ENCODE data around the gene CDH12. TPM values are rescaled to one million over a fixed set of nuclear protein-coding genes. Genes with fewer than 3 reads are reported as not detected.

Gene CDH12
- polyA plus RNA-seq, 2 donors = 0.01 TPM; not detected in 1

GRCh38 chr5:22728610-22729009 is 124.5 kb downstream of the CDH12 start:
- Histone ChIP-seq H3K27ac (ENCODE audit: low read depth in 2 of 2, low read length in 1 of 2) (no peak overlapping the region), H3K27me3 (ENCODE audit: control insufficient read depth in 1 of 2, insufficient read depth in 2 of 2, low read length in 2 of 2) (no peaks in the 10 kb centered on the region), H3K9me3 (ENCODE audit: control insufficient read depth in 2 of 2, insufficient read depth in 1 of 2, low read depth in 1 of 2, low read length in 1 of 2) (no peaks in the 10 kb centered on the region), H3K36me3 (ENCODE audit: control insufficient read depth in 2 of 2, insufficient read depth in 2 of 2, low read length in 1 of 2) (no peaks in the 10 kb centered on the region), H3K4me3 (ENCODE audit: low read depth in 1 of 2, low read length in 2 of 2) (no peak overlapping the region), H3K4me1 (ENCODE audit: control insufficient read depth in 2 of 2, insufficient read depth in 2 of 2, low read length in 1 of 2) (no peaks in the 10 kb centered on the region)
- 57 to 62% methylated on average over 4 of the region's 4 CpGs for WGBS, 2 donors

- Histone ChIP-seq H3K36me3 (ENCODE audit: control insufficient read depth in 2 of 2, insufficient read depth in 2 of 2, low read length in 1 of 2) (no peaks in the 10 kb centered on the region), H3K4me1 (ENCODE audit: control insufficient read depth in 2 of 2, insufficient read depth in 2 of 2, low read length in 1 of 2) (no peaks in the 10 kb centered on the region), H3K4me3 (ENCODE audit: low read depth in 1 of 2, low read length in 2 of 2) (no peak overlapping the region), H3K27me3 (ENCODE audit: control insufficient read depth in 1 of 2, insufficient read depth in 2 of 2, low read length in 2 of 2) (no peaks in the 10 kb centered on the region), H3K9me3 (ENCODE audit: control insufficient read depth in 2 of 2, insufficient read depth in 1 of 2, low read depth in 1 of 2, low read length in 1 of 2) (peaks cover 0 to 3% of the 10 kb centered on the region in 2 donors), H3K27ac (ENCODE audit: low read depth in 2 of 2, low read length in 1 of 2) (no peak overlapping the region)
- 92 to 93% methylated on average over 1 of the region's 1 CpG for WGBS, 2 donors
These were observed 130.7 kb downstream of the CDH12 start for GRCh38 chr5:22722491-22722890.

GRCh38 chr5:22722056-22722455 is 131.1 kb downstream of the CDH12 start:
- Histone ChIP-seq H3K36me3 (ENCODE audit: control insufficient read depth in 2 of 2, insufficient read depth in 2 of 2, low read length in 1 of 2) (no peaks in the 10 kb centered on the region), H3K4me3 (ENCODE audit: low read depth in 1 of 2, low read length in 2 of 2) (no peak overlapping the region), H3K4me1 (ENCODE audit: control insufficient read depth in 2 of 2, insufficient read depth in 2 of 2, low read length in 1 of 2) (no peaks in the 10 kb centered on the region), H3K27me3 (ENCODE audit: control insufficient read depth in 1 of 2, insufficient read depth in 2 of 2, low read length in 2 of 2) (no peaks in the 10 kb centered on the region), H3K9me3 (ENCODE audit: control insufficient read depth in 2 of 2, insufficient read depth in 1 of 2, low read depth in 1 of 2, low read length in 1 of 2) (peaks cover 0 to 3% of the 10 kb centered on the region in 2 donors), H3K27ac (ENCODE audit: low read depth in 2 of 2, low read length in 1 of 2) (no peak overlapping the region)
- 50% methylated on average over 1 of the region's 1 CpG for WGBS, 2 donors

- no peaks in the 10 kb centered on the region for H3K4me1 ChIP-seq (ENCODE audit: control insufficient read depth in 2 of 2, insufficient read depth in 2 of 2, low read length in 1 of 2)
- H3K4me3 ChIP-seq (ENCODE audit: low read depth in 1 of 2, low read length in 2 of 2) = no peak overlapping the region
- no peaks in the 10 kb centered on the region for H3K27me3 ChIP-seq (ENCODE audit: control insufficient read depth in 1 of 2, insufficient read depth in 2 of 2, low read length in 2 of 2)
- no peak overlapping the region for H3K27ac ChIP-seq (ENCODE audit: low read depth in 2 of 2, low read length in 1 of 2)
- H3K9me3 ChIP-seq (ENCODE audit: control insufficient read depth in 2 of 2, insufficient read depth in 1 of 2, low read depth in 1 of 2, low read length in 1 of 2) = peaks cover 0 to 3% of the 10 kb centered on the region in 2 donors
- H3K36me3 ChIP-seq (ENCODE audit: control insufficient read depth in 2 of 2, insufficient read depth in 2 of 2, low read length in 1 of 2) = no peaks in the 10 kb centered on the region
- WGBS, 2 donors = 78 to 84% methylated on average over 3 of the region's 3 CpGs
These were observed 133.3 kb downstream of the CDH12 start for GRCh38 chr5:22719842-22720241.

GRCh38 chr5:22710660-22711059 is 142.5 kb downstream of the CDH12 start:
- H3K9me3 ChIP-seq (ENCODE audit: control insufficient read depth in 2 of 2, insufficient read depth in 1 of 2, low read depth in 1 of 2, low read length in 1 of 2) = peaks cover 0 to 2% of the 10 kb centered on the region in 2 donors
- H3K27ac ChIP-seq (ENCODE audit: low read depth in 2 of 2, low read length in 1 of 2) = no peak overlapping the region
- H3K4me1 ChIP-seq (ENCODE audit: control insufficient read depth in 2 of 2, insufficient read depth in 2 of 2, low read length in 1 of 2) = no peaks in the 10 kb centered on the region
- no peaks in the 10 kb centered on the region for H3K27me3 ChIP-seq (ENCODE audit: control insufficient read depth in 1 of 2, insufficient read depth in 2 of 2, low read length in 2 of 2)
- H3K36me3 ChIP-seq (ENCODE audit: control insufficient read depth in 2 of 2, insufficient read depth in 2 of 2, low read length in 1 of 2) = no peaks in the 10 kb centered on the region
- no peak overlapping the region for H3K4me3 ChIP-seq (ENCODE audit: low read depth in 1 of 2, low read length in 2 of 2)
- whole genome bisulfite sequencing, 2 donors = 78 to 82% methylated on average over 2 of the region's 2 CpGs

- H3K4me1 ChIP-seq (ENCODE audit: control insufficient read depth in 2 of 2, insufficient read depth in 2 of 2, low read length in 1 of 2) = no peaks in the 10 kb centered on the region
- H3K9me3 ChIP-seq (ENCODE audit: control insufficient read depth in 2 of 2, insufficient read depth in 1 of 2, low read depth in 1 of 2, low read length in 1 of 2) = peaks cover 0 to 2% of the 10 kb centered on the region in 2 donors
- no peaks in the 10 kb centered on the region for H3K27me3 ChIP-seq (ENCODE audit: control insufficient read depth in 1 of 2, insufficient read depth in 2 of 2, low read length in 2 of 2)
- H3K4me3 ChIP-seq (ENCODE audit: low read depth in 1 of 2, low read length in 2 of 2) = no peak overlapping the region
- no peak overlapping the region for H3K27ac ChIP-seq (ENCODE audit: low read depth in 2 of 2, low read length in 1 of 2)
- no peaks in the 10 kb centered on the region for H3K36me3 ChIP-seq (ENCODE audit: control insufficient read depth in 2 of 2, insufficient read depth in 2 of 2, low read length in 1 of 2)
These were observed 143.4 kb downstream of the CDH12 start for GRCh38 chr5:22709743-22710142.

GRCh38 chr5:22708770-22709328 is 144.3 kb downstream of the CDH12 start:
- Histone ChIP-seq H3K9me3 (ENCODE audit: control insufficient read depth in 2 of 2, insufficient read depth in 1 of 2, low read depth in 1 of 2, low read length in 1 of 2) (peaks cover 0 to 2% of the 10 kb centered on the region in 2 donors), H3K4me3 (ENCODE audit: low read depth in 1 of 2, low read length in 2 of 2) (no peak overlapping the region), H3K27ac (ENCODE audit: low read depth in 2 of 2, low read length in 1 of 2) (no peak overlapping the region), H3K36me3 (ENCODE audit: control insufficient read depth in 2 of 2, insufficient read depth in 2 of 2, low read length in 1 of 2) (no peaks in the 10 kb centered on the region), H3K27me3 (ENCODE audit: control insufficient read depth in 1 of 2, insufficient read depth in 2 of 2, low read length in 2 of 2) (no peaks in the 10 kb centered on the region), H3K4me1 (ENCODE audit: control insufficient read depth in 2 of 2, insufficient read depth in 2 of 2, low read length in 1 of 2) (no peaks in the 10 kb centered on the region)
- WGBS, 2 donors = 87 to 91% methylated on average over 9 of the region's 9 CpGs

GRCh38 chr5:22706901-22707300 is 146.2 kb downstream of the CDH12 start:
- Histone ChIP-seq H3K4me1 (ENCODE audit: control insufficient read depth in 2 of 2, insufficient read depth in 2 of 2, low read length in 1 of 2) (no peaks in the 10 kb centered on the region), H3K27me3 (ENCODE audit: control insufficient read depth in 1 of 2, insufficient read depth in 2 of 2, low read length in 2 of 2) (no peaks in the 10 kb centered on the region), H3K9me3 (ENCODE audit: control insufficient read depth in 2 of 2, insufficient read depth in 1 of 2, low read depth in 1 of 2, low read length in 1 of 2) (peaks cover 0 to 2% of the 10 kb centered on the region in 2 donors), H3K27ac (ENCODE audit: low read depth in 2 of 2, low read length in 1 of 2) (no peak overlapping the region), H3K4me3 (ENCODE audit: low read depth in 1 of 2, low read length in 2 of 2) (no peak overlapping the region), H3K36me3 (ENCODE audit: control insufficient read depth in 2 of 2, insufficient read depth in 2 of 2, low read length in 1 of 2) (no peaks in the 10 kb centered on the region)
- 78 to 80% methylated on average over 1 of the region's 1 CpG for WGBS, 2 donors

- 86 to 91% methylated on average over 5 of the region's 5 CpGs for WGBS, 2 donors
- H3K36me3 ChIP-seq (ENCODE audit: control insufficient read depth in 2 of 2, insufficient read depth in 2 of 2, low read length in 1 of 2) = no peaks in the 10 kb centered on the region
- H3K27ac ChIP-seq (ENCODE audit: low read depth in 2 of 2, low read length in 1 of 2) = no peak overlapping the region
- H3K9me3 ChIP-seq (ENCODE audit: control insufficient read depth in 2 of 2, insufficient read depth in 1 of 2, low read depth in 1 of 2, low read length in 1 of 2) = no peaks in the 10 kb centered on the region
- H3K4me3 ChIP-seq (ENCODE audit: low read depth in 1 of 2, low read length in 2 of 2) = no peak overlapping the region
- no peaks in the 10 kb centered on the region for H3K27me3 ChIP-seq (ENCODE audit: control insufficient read depth in 1 of 2, insufficient read depth in 2 of 2, low read length in 2 of 2)
- no peaks in the 10 kb centered on the region for H3K4me1 ChIP-seq (ENCODE audit: control insufficient read depth in 2 of 2, insufficient read depth in 2 of 2, low read length in 1 of 2)
These were observed 153.8 kb downstream of the CDH12 start for GRCh38 chr5:22699319-22699718.

- H3K27ac ChIP-seq (ENCODE audit: low read depth in 2 of 2, low read length in 1 of 2) = no peak overlapping the region
- H3K27me3 ChIP-seq (ENCODE audit: control insufficient read depth in 1 of 2, insufficient read depth in 2 of 2, low read length in 2 of 2) = no peaks in the 10 kb centered on the region
- no peaks in the 10 kb centered on the region for H3K9me3 ChIP-seq (ENCODE audit: control insufficient read depth in 2 of 2, insufficient read depth in 1 of 2, low read depth in 1 of 2, low read length in 1 of 2)
- WGBS, 2 donors = 82 to 84% methylated on average over 4 of the region's 4 CpGs
- H3K4me3 ChIP-seq (ENCODE audit: low read depth in 1 of 2, low read length in 2 of 2) = no peak overlapping the region
- no peaks in the 10 kb centered on the region for H3K4me1 ChIP-seq (ENCODE audit: control insufficient read depth in 2 of 2, insufficient read depth in 2 of 2, low read length in 1 of 2)
- H3K36me3 ChIP-seq (ENCODE audit: control insufficient read depth in 2 of 2, insufficient read depth in 2 of 2, low read length in 1 of 2) = no peaks in the 10 kb centered on the region
These were observed 160.0 kb downstream of the CDH12 start for GRCh38 chr5:22693121-22693520.

All from esophagus (tissue), 2 donors.